CD14-positive monocyte (primary cell): ENCODE measurements around the gene CTNNA2. TPM values are rescaled to one million over a fixed set of nuclear protein-coding genes. Genes with fewer than 3 reads are reported as not detected.

Source experiments
- DNase-seq, 3 donors: peaks; one replicate each; pipeline ENCODE4 v3.0.0-alpha.2; 2011 to 2022
- H2AFZ ChIP-seq: 2 replicates; pipeline ENCODE4 v1.6.0; 2012; ENCODE audit warnings: mild to moderate bottlenecking, low read depth, low read length, inconsistent platforms; ENCODE audit not compliant: insufficient read depth, poor library complexity, severe bottlenecking
- H3K27ac ChIP-seq, 2 donors: 1 replicate in 1 of 2; 2 replicates in 1 of 2; pipeline ENCODE4 v1.5.1; 2012 to 2013; ENCODE audit warnings: low read length in 2 of 2, control low read depth in 1 of 2, inconsistent platforms in 1 of 2, low read depth in 1 of 2, mild to moderate bottlenecking in 1 of 2
- H3K27me3 ChIP-seq, 2 donors: one replicate each; pipeline versions ENCODE4 v1.6.0 to v1.6.1; 2011 to 2013; ENCODE audit warnings: low read length in 2 of 2; ENCODE audit not compliant: control insufficient read depth in 2 of 2, insufficient read depth in 2 of 2
- H3K36me3 ChIP-seq, 2 donors: replicated peaks in 1 of 2; 1 replicate in 1 of 2; 2 replicates in 1 of 2; pipeline versions ENCODE4 v1.5.1 to v1.6.1; 2012 to 2013; ENCODE audit warnings: low read length in 2 of 2, control low read depth in 1 of 2, inconsistent platforms in 1 of 2, mild to moderate bottlenecking in 1 of 2; ENCODE audit not compliant: insufficient read depth in 2 of 2, control insufficient read depth in 1 of 2
- H3K4me1 ChIP-seq, 2 donors: 1 replicate in 1 of 2; 2 replicates in 1 of 2; pipeline versions ENCODE4 v1.5.1 to v1.6.1; 2012 to 2013; ENCODE audit warnings: low read length in 2 of 2, control low read depth in 1 of 2, inconsistent platforms in 1 of 2, mild to moderate bottlenecking in 1 of 2, moderate library complexity in 1 of 2; ENCODE audit not compliant: insufficient read depth in 2 of 2, control insufficient read depth in 1 of 2
- H3K4me2 ChIP-seq: replicated peaks from 2 replicates; pipeline ENCODE3; 2012; ENCODE audit warnings: low read length, moderate library complexity, mild to moderate bottlenecking; ENCODE audit not compliant: poor library complexity, severe bottlenecking; ENCODE audit errors: extremely low read depth
- H3K4me3 ChIP-seq, 3 experiments: fragments of 200-600 bp in 1 of 3; sonication (generic) in 1 of 3; replicated peaks in 1 of 3; 1 replicate in 2 of 3; 2 replicates in 1 of 3; pipeline ENCODE4 v1.5.1; 2011 to 2013; ENCODE audit warnings: low read length in 3 of 3, mild to moderate bottlenecking in 3 of 3, control low read depth in 2 of 3, low read depth in 2 of 3, inconsistent platforms in 1 of 3, moderate library complexity in 1 of 3
- H3K79me2 ChIP-seq: 2 replicates; pipeline ENCODE4 v1.6.0; 2012; ENCODE audit warnings: mild to moderate bottlenecking, control low read depth, inconsistent platforms, low read length, moderate library complexity; ENCODE audit not compliant: insufficient read depth
- H3K9ac ChIP-seq: 2 replicates; pipeline ENCODE4 v1.6.0; 2017; ENCODE audit warnings: low read length, mild to moderate bottlenecking; ENCODE audit not compliant: insufficient read depth, poor library complexity, severe bottlenecking
- H3K9me3 ChIP-seq, 2 donors: replicated peaks in 1 of 2; 1 replicate in 1 of 2; 2 replicates in 1 of 2; pipeline versions ENCODE4 v1.5.1 to v1.6.1; 2012 to 2013; ENCODE audit warnings: low read length in 2 of 2, control low read depth in 1 of 2; ENCODE audit not compliant: control insufficient read depth in 1 of 2, insufficient read depth in 1 of 2
- H4K20me1 ChIP-seq: 2 replicates; pipeline ENCODE4 v1.6.0; 2012; ENCODE audit warnings: mild to moderate bottlenecking, low read length, control low read depth, moderate library complexity; ENCODE audit not compliant: insufficient read depth
- H3K27ac Mint-ChIP-seq, 7 donors: one replicate each; pipeline ENCODE4 v1.8.0; 2020; ENCODE audit warnings: mild to moderate bottlenecking in 7 of 7, mixed read lengths in 7 of 7, moderate library complexity in 6 of 7, inconsistent platforms in 2 of 7
- H3K27me3 Mint-ChIP-seq, 3 donors: one replicate each; pipeline ENCODE4 v1.8.0; 2021 to 2022; ENCODE audit warnings: low read depth in 3 of 3, mild to moderate bottlenecking in 3 of 3, mixed read lengths in 3 of 3, moderate library complexity in 3 of 3, inconsistent platforms in 1 of 3
- H3K36me3 Mint-ChIP-seq, 2 donors: one replicate each; pipeline ENCODE4 v1.8.0; 2020; ENCODE audit warnings: mixed read lengths in 2 of 2, inconsistent platforms in 1 of 2, mild to moderate bottlenecking in 1 of 2
- H3K4me1 Mint-ChIP-seq: one replicate; pipeline ENCODE4 v1.8.0; 2020; ENCODE audit warnings: mild to moderate bottlenecking, mixed read lengths
- H3K4me3 Mint-ChIP-seq, 2 donors: one replicate each; pipeline ENCODE4 v1.8.0; 2020; ENCODE audit warnings: mild to moderate bottlenecking in 2 of 2, mixed read lengths in 2 of 2, moderate library complexity in 1 of 2
- H3K9me3 Mint-ChIP-seq, 7 donors: one replicate each; pipeline ENCODE4 v1.8.0; 2020 to 2022; ENCODE audit warnings: mixed read lengths in 7 of 7, mild to moderate bottlenecking in 6 of 7, moderate library complexity in 6 of 7, inconsistent platforms in 2 of 7
- WGBS: methylation state at CpG from one replicate; pipeline ENCODE4 v1.1.5; 2013; ENCODE audit warnings: missing lambda C conversion rate; ENCODE audit not compliant: insufficient coverage; 5-methylcytosine and 5-hydroxymethylcytosine counted together
- intact Hi-C, 2 donors: fragments of 100-400 bp; cut with micrococcal nuclease; formaldehyde crosslinking; loops; one replicate each; pipeline versions ENCODE4 v1.15.0 to v1.15.1; 2023
- polyA plus RNA-seq, 3 donors: library from polyadenylated mRNA; depleted of rRNA in 1 of 3; unstranded in 2 of 3; stranded (reverse) in 1 of 3; fragments of 300-500 nt in 2 of 3; fragments of >200 nt in 1 of 3; fragmentation: Illumina TruSeq in 2 of 3; gene quantifications; 1 replicate in 2 of 3; 2 replicates in 1 of 3; pipeline ENCODE4 v1.2.3, GENCODE V29; 2012 to 2021
- TF ChIP-seq, protein P1 (sequence below): fragments of 200-600 bp; IDR thresholded peaks from one replicate; pipeline ENCODE4 v1.8.0; 2022; ENCODE audit warnings: antibody characterized with exemption, mild to moderate bottlenecking

CTNNA2 gene
- polyA plus RNA-seq, 3 donors: not detected

DNA sequence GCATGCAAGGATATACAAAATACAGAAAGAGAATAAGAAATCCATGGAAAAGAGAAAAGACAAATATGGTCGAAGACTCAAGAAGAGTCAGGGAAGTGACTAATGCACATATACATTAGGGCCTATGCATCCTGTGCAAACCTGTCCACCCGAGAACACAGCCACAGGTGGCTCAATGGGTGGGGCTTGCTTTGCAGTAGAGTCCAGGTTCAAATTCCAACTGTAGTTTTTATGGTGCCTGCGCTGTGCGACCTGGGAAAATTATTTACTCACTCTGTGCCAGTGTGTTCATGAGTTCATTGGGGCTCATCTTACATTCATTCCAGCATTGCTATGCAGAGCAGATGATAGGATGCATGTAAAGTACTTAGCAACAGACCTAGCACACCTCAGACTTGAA is 244.7 kb downstream of the CTNNA2 start:
- H3K4me3 Mint-ChIP-seq: no peak overlapping the region

DNA sequence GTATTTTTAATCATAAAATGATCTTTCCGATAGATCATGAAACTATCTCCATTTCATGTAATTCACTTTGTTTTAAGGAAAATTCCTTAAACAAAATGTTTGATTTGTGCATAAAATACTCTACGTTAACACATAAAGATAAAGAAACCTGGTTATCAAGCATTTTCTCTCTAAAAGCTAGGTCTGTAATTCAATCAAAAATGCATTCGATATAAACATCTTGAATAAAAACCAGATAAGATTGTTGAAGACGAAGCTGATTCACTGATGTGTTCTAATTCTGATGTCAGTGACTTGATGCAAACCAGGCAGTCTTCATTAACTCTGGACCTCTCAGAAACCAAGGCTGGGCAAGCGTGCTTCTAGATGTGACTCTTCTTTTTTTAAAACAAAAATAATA is 245.2 kb downstream of the CTNNA2 start:
- no peak overlapping the region for H3K27ac ChIP-seq
- H3K4me3 ChIP-seq: no peak overlapping the region
- H3K27me3 ChIP-seq: no peaks in the 10 kb centered on the region
- Mint-ChIP-seq H3K27ac (no peak overlapping the region), H3K4me3 (no peak overlapping the region), H3K27me3 (no peaks in the 10 kb centered on the region), H3K36me3 (no peaks in the 10 kb centered on the region), H3K4me1 (no peaks in the 10 kb centered on the region), H3K9me3 (peaks cover 0 to 4% (median 0%) of the 10 kb centered on the region in 7 donors)
- WGBS: 67% methylated on average over 2 of the region's 5 CpGs
- H2AFZ ChIP-seq: no peak overlapping the region
- H3K9ac ChIP-seq: no peak overlapping the region
- H3K9me3 ChIP-seq: no peaks in the 10 kb centered on the region
- TF ChIP-seq, protein P1, sequence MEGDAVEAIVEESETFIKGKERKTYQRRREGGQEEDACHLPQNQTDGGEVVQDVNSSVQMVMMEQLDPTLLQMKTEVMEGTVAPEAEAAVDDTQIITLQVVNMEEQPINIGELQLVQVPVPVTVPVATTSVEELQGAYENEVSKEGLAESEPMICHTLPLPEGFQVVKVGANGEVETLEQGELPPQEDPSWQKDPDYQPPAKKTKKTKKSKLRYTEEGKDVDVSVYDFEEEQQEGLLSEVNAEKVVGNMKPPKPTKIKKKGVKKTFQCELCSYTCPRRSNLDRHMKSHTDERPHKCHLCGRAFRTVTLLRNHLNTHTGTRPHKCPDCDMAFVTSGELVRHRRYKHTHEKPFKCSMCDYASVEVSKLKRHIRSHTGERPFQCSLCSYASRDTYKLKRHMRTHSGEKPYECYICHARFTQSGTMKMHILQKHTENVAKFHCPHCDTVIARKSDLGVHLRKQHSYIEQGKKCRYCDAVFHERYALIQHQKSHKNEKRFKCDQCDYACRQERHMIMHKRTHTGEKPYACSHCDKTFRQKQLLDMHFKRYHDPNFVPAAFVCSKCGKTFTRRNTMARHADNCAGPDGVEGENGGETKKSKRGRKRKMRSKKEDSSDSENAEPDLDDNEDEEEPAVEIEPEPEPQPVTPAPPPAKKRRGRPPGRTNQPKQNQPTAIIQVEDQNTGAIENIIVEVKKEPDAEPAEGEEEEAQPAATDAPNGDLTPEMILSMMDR: no peak
- H4K20me1 ChIP-seq: no peaks in the 10 kb centered on the region
- DNase-seq: no peak
- H3K4me1 ChIP-seq: no peaks in the 10 kb centered on the region
- H3K36me3 ChIP-seq: no peaks in the 10 kb centered on the region
- H3K79me2 ChIP-seq: no peaks in the 10 kb centered on the region
- intact Hi-C loops: no loop called here
- H3K4me2 ChIP-seq: no peak overlapping the region

More for the DNA sequence above, 244.7 kb downstream of the CTNNA2 start:
- Histone ChIP-seq H3K79me2 (no peaks in the 10 kb centered on the region), H4K20me1 (no peaks in the 10 kb centered on the region), H3K4me2 (no peak overlapping the region), H3K4me1 (no peaks in the 10 kb centered on the region), H3K9me3 (no peaks in the 10 kb centered on the region), H3K27me3 (no peaks in the 10 kb centered on the region), H3K4me3 (no peak overlapping the region), H3K36me3 (no peaks in the 10 kb centered on the region), H3K9ac (no peak overlapping the region), H3K27ac (no peak overlapping the region), H2AFZ (no peak overlapping the region)
- Mint-ChIP-seq H3K36me3 (no peaks in the 10 kb centered on the region), H3K9me3 (peaks cover 0 to 4% (median 0%) of the 10 kb centered on the region in 7 donors), H3K4me1 (no peaks in the 10 kb centered on the region), H3K27ac (no peak overlapping the region), H3K27me3 (no peaks in the 10 kb centered on the region)
- 100% methylated on average over 3 of the region's 4 CpGs for WGBS
- TF ChIP-seq, protein P1: no peak
- intact Hi-C loops: no loop called here
- DNase-seq: no peak
